Sigmoid colon (tissue), 4 donors: ENCODE measurements around the gene HIVEP3.

ENCODE experiments used
- EP300 ChIP-seq, 4 donors: sonication (generic); formaldehyde crosslinking; IDR thresholded peaks; one replicate each; pipeline ENCODE4 v1.6.1; 2017; ENCODE audit warnings: antibody characterized with exemption in 4 of 4
- TF ChIP-seq, protein P1 (sequence below), 4 experiments: fragments of 450-650 bp in 3 of 4; fragments of 200-600 bp in 1 of 4; IDR thresholded peaks; one replicate each; pipeline ENCODE4 v1.5.1; 2016 to 2019; ENCODE audit warnings: antibody characterized with exemption in 4 of 4, mild to moderate bottlenecking in 3 of 4, moderate library complexity in 2 of 4

DNA sequence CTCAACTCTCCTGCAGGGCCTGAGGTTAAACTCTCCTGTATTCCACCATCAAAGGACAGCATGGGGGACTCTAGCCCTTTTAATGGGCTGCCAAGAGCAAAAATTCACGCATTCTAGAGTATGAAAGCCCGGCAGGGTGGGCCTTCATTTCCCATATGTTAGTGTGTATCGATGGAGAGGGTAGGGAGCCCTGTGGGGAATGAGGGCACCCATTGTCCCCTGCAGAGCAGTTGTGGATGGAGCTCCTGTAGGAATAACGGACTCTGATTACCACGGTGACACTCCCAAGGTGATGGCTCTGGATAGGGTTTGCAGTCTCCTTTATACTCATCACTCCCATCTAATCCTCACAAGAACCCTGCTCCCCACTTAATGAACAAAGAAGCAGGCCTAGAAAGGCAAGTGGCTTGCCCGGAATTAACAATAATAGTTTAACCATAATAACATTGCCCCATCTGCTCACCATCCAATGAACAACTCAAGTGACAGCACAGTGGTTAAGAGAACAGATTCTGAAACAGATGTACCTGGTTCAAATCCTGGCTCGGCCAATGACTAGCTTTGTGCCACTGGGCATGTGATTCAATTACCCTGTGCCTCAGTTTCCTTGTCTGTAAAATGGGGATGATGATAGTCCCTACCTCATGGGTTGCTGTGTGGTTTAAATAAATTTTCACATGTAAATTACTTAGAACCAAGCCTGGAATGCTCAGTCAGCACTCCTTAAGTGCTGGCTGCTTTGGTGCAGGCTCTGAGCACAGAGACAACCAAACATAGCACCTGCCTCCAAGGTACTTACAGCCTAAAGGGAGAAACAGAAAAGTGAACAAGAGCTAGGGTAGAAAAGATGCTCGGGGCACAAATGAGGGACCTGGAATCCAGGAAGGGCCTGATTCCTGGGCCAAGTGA is 29.0 kb downstream of the HIVEP3 start:
- TF ChIP-seq, protein P1, sequence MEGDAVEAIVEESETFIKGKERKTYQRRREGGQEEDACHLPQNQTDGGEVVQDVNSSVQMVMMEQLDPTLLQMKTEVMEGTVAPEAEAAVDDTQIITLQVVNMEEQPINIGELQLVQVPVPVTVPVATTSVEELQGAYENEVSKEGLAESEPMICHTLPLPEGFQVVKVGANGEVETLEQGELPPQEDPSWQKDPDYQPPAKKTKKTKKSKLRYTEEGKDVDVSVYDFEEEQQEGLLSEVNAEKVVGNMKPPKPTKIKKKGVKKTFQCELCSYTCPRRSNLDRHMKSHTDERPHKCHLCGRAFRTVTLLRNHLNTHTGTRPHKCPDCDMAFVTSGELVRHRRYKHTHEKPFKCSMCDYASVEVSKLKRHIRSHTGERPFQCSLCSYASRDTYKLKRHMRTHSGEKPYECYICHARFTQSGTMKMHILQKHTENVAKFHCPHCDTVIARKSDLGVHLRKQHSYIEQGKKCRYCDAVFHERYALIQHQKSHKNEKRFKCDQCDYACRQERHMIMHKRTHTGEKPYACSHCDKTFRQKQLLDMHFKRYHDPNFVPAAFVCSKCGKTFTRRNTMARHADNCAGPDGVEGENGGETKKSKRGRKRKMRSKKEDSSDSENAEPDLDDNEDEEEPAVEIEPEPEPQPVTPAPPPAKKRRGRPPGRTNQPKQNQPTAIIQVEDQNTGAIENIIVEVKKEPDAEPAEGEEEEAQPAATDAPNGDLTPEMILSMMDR (IDR thresholded peaks at IDR 0.05), result no peak
- TF ChIP-seq EP300 (IDR thresholded peaks at IDR 0.05), result no peak
